GM12878 (cell line): ENCODE results near the gene PDZD7. TPM values are rescaled to one million over a fixed set of nuclear protein-coding genes. Genes with fewer than 3 reads are reported as not detected.

Experiments used
- ATAC-seq: fragments of 200-7000 bp; cut with Tn5 transposase; 3 replicates; pipeline ENCODE4 v1.9.1; 2020; ENCODE audit warnings: mild to moderate bottlenecking, moderate library complexity
- BruUV-seq: library from RNA; stranded (reverse); fragments of 400-500 nt; replicated peaks from 2 replicates; lab custom pipeline; 2021; lab: Mats Ljungman, UMichigan
- CTCF ChIA-PET: fragments of 300-600 bp; sonication (Branson Sonifier 250); formaldehyde crosslinking; extraction: SDS; loops from one replicate; lab custom pipeline; 2021; ENCODE audit warnings: inconsistent platforms; lab: Yijun Ruan, JAX
- POLR2A ChIA-PET: fragments of 350-600 bp; formaldehyde crosslinking; extraction: SDS; loops from one replicate; lab custom pipeline; 2021; ENCODE audit warnings: inconsistent platforms; lab: Charles Lee
- RAD21 ChIA-PET: fragments of 300-600 bp; sonication (Branson Sonifier 250); formaldehyde crosslinking; loops from one replicate; lab custom pipeline; 2023; ENCODE audit warnings: antibody characterized with exemption; ENCODE audit not compliant: unreplicated experiment; lab: Charles Lee
- SMC1A ChIA-PET: fragments of 300-600 bp; sonication (Branson Sonifier 250); formaldehyde crosslinking; loops from one replicate; lab custom pipeline; 2023; ENCODE audit not compliant: unreplicated experiment, uncharacterized antibody; lab: Charles Lee
- DNase-seq: peaks from one replicate; pipeline ENCODE4 v3.0.0-alpha.2; 2011; ENCODE audit warnings: low read depth, low spot score
- FAIRE-seq: peaks from 3 replicates; lab custom pipeline; 2011; peaks lifted over from hg19 to GRCh38; lab: Jason Lieb, UNC
- H2AFZ ChIP-seq: 2 replicates; pipeline ENCODE4 v1.6.0; 2011; ENCODE audit warnings: low read depth, low read length, control low read depth; ENCODE audit not compliant: control insufficient read depth
- H3K27ac ChIP-seq: 2 replicates; pipeline ENCODE4 v1.5.1; 2011; ENCODE audit warnings: control low read depth; ENCODE audit not compliant: control insufficient read depth, insufficient read depth
- H3K27me3 ChIP-seq, 2 experiments: replicated peaks in 1 of 2; 2 replicates each; pipeline versions ENCODE4 v1.6.0 to v1.6.1; 2011; ENCODE audit warnings: low read length in 1 of 2; ENCODE audit not compliant: control insufficient read depth in 2 of 2, insufficient read depth in 2 of 2
- H3K36me3 ChIP-seq, 2 experiments: 2 replicates each; pipeline ENCODE4 v1.5.1; 2011; ENCODE audit warnings: low read length in 1 of 2; ENCODE audit not compliant: control insufficient read depth in 2 of 2, insufficient read depth in 2 of 2
- H3K4me1 ChIP-seq: 2 replicates; pipeline ENCODE4 v1.6.1; 2011; ENCODE audit warnings: mild to moderate bottlenecking, low read length, moderate library complexity, mixed read lengths; ENCODE audit not compliant: control insufficient read depth, insufficient read depth
- H3K4me2 ChIP-seq: 2 replicates; pipeline ENCODE4 v1.6.0; 2011; ENCODE audit warnings: control low read depth; ENCODE audit not compliant: control insufficient read depth, insufficient read depth
- H3K4me3 ChIP-seq: fragments of 200-600 bp; sonication (generic); 2 replicates; pipeline ENCODE4 v1.5.1; 2016
- H3K79me2 ChIP-seq: 2 replicates; pipeline ENCODE4 v1.6.0; 2011; ENCODE audit warnings: low read length; ENCODE audit not compliant: control insufficient read depth, insufficient read depth
- H3K9ac ChIP-seq: 2 replicates; pipeline ENCODE4 v1.8.0; 2011; ENCODE audit warnings: low read length, control low read depth, mixed read lengths; ENCODE audit not compliant: control insufficient read depth, insufficient read depth
- H3K9me3 ChIP-seq: replicated peaks from 3 replicates; pipeline ENCODE4 v1.5.1; 2011; ENCODE audit warnings: mild to moderate bottlenecking, low read length; ENCODE audit not compliant: control insufficient read depth, insufficient read depth
- H4K20me1 ChIP-seq: 2 replicates; pipeline ENCODE4 v1.6.0; 2011; ENCODE audit not compliant: control insufficient read depth, insufficient read depth
- CEBPB ChIP-seq, 2 experiments: fragments of 150-350 bp in 1 of 2; IDR thresholded peaks; 2 replicates each; pipeline ENCODE4 v1.6.1; 2012 to 2014; ENCODE audit warnings: low read depth in 2 of 2, low read length in 2 of 2, borderline replicate concordance in 1 of 2, inconsistent platforms in 1 of 2
- CREB1 ChIP-seq: IDR thresholded peaks from 2 replicates; pipeline ENCODE4 v1.6.1; 2012; ENCODE audit warnings: low read depth, mild to moderate bottlenecking, inconsistent platforms
- FOXM1 ChIP-seq: IDR thresholded peaks from 2 replicates; pipeline ENCODE4 v1.6.1; 2012; ENCODE audit warnings: low read depth, mild to moderate bottlenecking, inconsistent platforms, low read length, moderate library complexity
- IRF5 ChIP-seq: fragments of 450-650 bp; IDR thresholded peaks from 2 replicates; pipeline ENCODE4 v1.6.1; 2017; ENCODE audit warnings: borderline replicate concordance
- MEF2B ChIP-seq: fragments of 450-650 bp; IDR thresholded peaks from 2 replicates; pipeline ENCODE4 v1.6.1; 2018; ENCODE audit warnings: mild to moderate bottlenecking, moderate library complexity; ENCODE audit not compliant: partially characterized antibody, poor library complexity, severe bottlenecking
- NKRF ChIP-seq: fragments of 450-650 bp; conservative IDR thresholded peaks from 2 replicates; pipeline ENCODE4 v1.6.1; 2017; ENCODE audit warnings: mild to moderate bottlenecking, moderate library complexity
- PBX3 ChIP-seq: IDR thresholded peaks from 2 replicates; pipeline ENCODE4 v1.6.1; 2011; ENCODE audit warnings: mild to moderate bottlenecking, low read depth, low read length, moderate library complexity; ENCODE audit not compliant: insufficient replicate concordance
- RBBP5 ChIP-seq: fragments of 200-600 bp; sonication (generic); conservative IDR thresholded peaks from 2 replicates; pipeline ENCODE4 v1.6.1; 2016
- RCOR1 ChIP-seq: conservative IDR thresholded peaks from 2 replicates; pipeline ENCODE4 v1.6.1; 2012; ENCODE audit warnings: low read depth, low read length, improper control_type of control experiment
- RELB ChIP-seq: fragments of 450-650 bp; IDR thresholded peaks from 2 replicates; pipeline ENCODE4 v1.6.1; 2017; ENCODE audit warnings: low read depth, mild to moderate bottlenecking, moderate library complexity
- SIN3A ChIP-seq: IDR thresholded peaks from 2 replicates; pipeline ENCODE4 v1.6.1; 2012; ENCODE audit warnings: low read depth, low read length, improper control_type of control experiment
- SIX5 ChIP-seq: IDR thresholded peaks from 2 replicates; pipeline ENCODE4 v1.6.1; 2011; ENCODE audit warnings: mild to moderate bottlenecking, low read depth, low read length, moderate library complexity; ENCODE audit not compliant: severe bottlenecking
- SMC3 ChIP-seq: IDR thresholded peaks from 2 replicates; pipeline ENCODE4 v1.6.1; 2011; ENCODE audit warnings: low read length, improper control_type of control experiment, borderline replicate concordance
- SREBF2 ChIP-seq: IDR thresholded peaks from 2 replicates; pipeline ENCODE4 v1.6.1; 2012; ENCODE audit warnings: mild to moderate bottlenecking, low read length
- ZBED1 ChIP-seq: IDR thresholded peaks from 2 replicates; pipeline ENCODE4 v1.6.1; 2016; ENCODE audit warnings: borderline replicate concordance
- WGBS: methylation state at CpG from one replicate; pipeline ENCODE4 v1.1.6; 2016; ENCODE audit warnings: low lambda C conversion rate; ENCODE audit not compliant: insufficient replicate concordance, insufficient coverage; ENCODE audit errors: missing lambda C conversion rate; 5-methylcytosine and 5-hydroxymethylcytosine counted together
- in situ Hi-C: fragments of 300-500 bp; cut with MboI; formaldehyde crosslinking; loops from 9 replicates; pipeline ENCODE4 v1.14.3; 2018; ENCODE audit warnings: mixed read lengths
- intact Hi-C: fragments of 100-400 bp; cut with micrococcal nuclease; formaldehyde crosslinking; loops from one replicate; pipeline ENCODE4 v1.14.2; 2022; ENCODE audit not compliant: unreplicated experiment
- polyA plus RNA-seq, 11 experiments: library from polyadenylated mRNA; depleted of rRNA in 4 of 11; unstranded in 6 of 11; stranded (reverse) in 5 of 11; fragments of >200 nt; fragmentation: Nextera tagmentation in 4 of 11; fragmentation: Illumina TruSeq in 1 of 11; extraction: Ambion mirVana in 4 of 11; extraction: Trizol in 1 of 11; gene quantifications; 1 replicate in 1 of 11; 2 replicates in 10 of 11; pipeline versions ENCODE4 v1.2.1 to v1.2.3, GENCODE V29; 2011 to 2016; ENCODE audit warnings: inconsistent platforms in 2 of 11, missing spikeins in 2 of 11, low read depth in 1 of 11
- total RNA-seq, 4 experiments: library from RNA; depleted of rRNA in 3 of 4; stranded (reverse); fragments of >200 nt in 3 of 4; fragmentation: Illumina TruSeq in 1 of 4; extraction: Trizol in 1 of 4; gene quantifications; 2 replicates each; pipeline versions ENCODE4 v1.2.1 to v1.2.3, GENCODE V29; 2013 to 2021

The PDZD7 gene
- total and polyA plus RNA-seq, 10 of the 15 experiments (the other 5 are each of a cell fraction or from before 2014, with no cell fraction given), result 0.01 to 0.20 (median 0.03) TPM; not detected in 7

- Histone ChIP-seq H3K9me3 (no peaks in the 10 kb centered on the region), H3K4me3 (no peak overlapping the region), H3K27ac (no peak overlapping the region), H3K36me3 (peaks cover 0 to 2% of the 10 kb centered on the region in 2 experiments; a peak in 2 of 4 replicates), H3K9ac (no peak overlapping the region), H3K79me2 (no peaks in the 10 kb centered on the region), H4K20me1 (no peaks in the 10 kb centered on the region), H3K27me3 (no peaks in the 10 kb centered on the region), H3K4me1 (no peaks in the 10 kb centered on the region; the same call in 1 of the 2 replicates), H3K4me2 (no peak overlapping the region), H2AFZ (no peak overlapping the region)
- ATAC-seq (no peak), DNase-seq (no peak), FAIRE-seq (no peak)
- no TSS peak for BruUV-seq
- intact Hi-C loops (no loop called here), in situ Hi-C loops (no loop called here)
- CTCF ChIA-PET, result interaction anchor here (1.0 to 3.0 kb wide), 3 partner anchors 9 to 11 kb away, joined by 8 to 13 read pairs (median 9); no protein-coding TSS in a partner anchor
- POLR2A ChIA-PET, result interaction anchor here (1.3 kb wide), 1 partner anchor 45 kb away, joined by 7 read pairs; no protein-coding TSS in a partner anchor
- RAD21 ChIA-PET, result no interaction called here
- WGBS, result 66% methylated on average over 11 of the region's 11 CpGs
- SMC1A ChIA-PET, result no interaction called here
- TF ChIP-seq SIN3A, result no peak
- no peak for TF ChIP-seq PBX3
- no peak for TF ChIP-seq SMC3
- TF ChIP-seq MEF2B, result no peak
- no peak for TF ChIP-seq SREBF2
- no peak for TF ChIP-seq RELB
- no peak for TF ChIP-seq SIX5
- no peak for TF ChIP-seq NKRF
- TF ChIP-seq CEBPB (IDR thresholded peaks at IDR 0.05; ENCODE audit: borderline replicate concordance in 1 of 2, low read depth in 2 of 2, low read length in 2 of 2), result no peak
- no peak for TF ChIP-seq RBBP5
- no peak for TF ChIP-seq IRF5
- no peak for TF ChIP-seq FOXM1
- no peak for TF ChIP-seq ZBED1
- TF ChIP-seq RCOR1, result no peak
- TF ChIP-seq CREB1, result no peak
- TF ChIP-seq, all 136 proteins: peak for 0
These were observed 23.7 kb downstream of the PDZD7 start for GRCh38 chr10:101007099-101007711.
